ENCODE results near the gene BOLL.
"Not testable (repeated sequence)": the region's sequence is repeated elsewhere in the genome, so short reads cannot be mapped to it uniquely, and the experiment has no call there.

BOLL gene

DNA sequence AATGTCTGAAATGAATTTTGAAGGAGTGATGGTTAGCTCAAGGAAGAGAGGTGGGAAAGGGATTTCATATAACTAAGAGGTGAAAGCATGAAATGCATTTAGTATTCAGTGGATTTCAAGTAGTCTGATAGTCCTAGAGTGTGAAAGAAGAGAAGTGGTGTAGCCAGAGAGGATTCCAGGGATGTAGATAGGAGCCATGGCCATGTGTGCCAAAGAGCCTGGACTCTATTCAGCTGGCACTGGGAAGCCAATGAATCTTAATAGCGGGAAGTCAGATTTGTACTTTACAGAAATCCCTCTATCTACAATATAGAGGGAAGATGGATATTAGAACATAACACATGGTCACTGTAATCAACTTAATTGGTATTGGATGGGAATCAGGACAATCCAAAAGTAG, 8.3 kb upstream of the BOLL start:
- DNase-seq, result no peak

DNA sequence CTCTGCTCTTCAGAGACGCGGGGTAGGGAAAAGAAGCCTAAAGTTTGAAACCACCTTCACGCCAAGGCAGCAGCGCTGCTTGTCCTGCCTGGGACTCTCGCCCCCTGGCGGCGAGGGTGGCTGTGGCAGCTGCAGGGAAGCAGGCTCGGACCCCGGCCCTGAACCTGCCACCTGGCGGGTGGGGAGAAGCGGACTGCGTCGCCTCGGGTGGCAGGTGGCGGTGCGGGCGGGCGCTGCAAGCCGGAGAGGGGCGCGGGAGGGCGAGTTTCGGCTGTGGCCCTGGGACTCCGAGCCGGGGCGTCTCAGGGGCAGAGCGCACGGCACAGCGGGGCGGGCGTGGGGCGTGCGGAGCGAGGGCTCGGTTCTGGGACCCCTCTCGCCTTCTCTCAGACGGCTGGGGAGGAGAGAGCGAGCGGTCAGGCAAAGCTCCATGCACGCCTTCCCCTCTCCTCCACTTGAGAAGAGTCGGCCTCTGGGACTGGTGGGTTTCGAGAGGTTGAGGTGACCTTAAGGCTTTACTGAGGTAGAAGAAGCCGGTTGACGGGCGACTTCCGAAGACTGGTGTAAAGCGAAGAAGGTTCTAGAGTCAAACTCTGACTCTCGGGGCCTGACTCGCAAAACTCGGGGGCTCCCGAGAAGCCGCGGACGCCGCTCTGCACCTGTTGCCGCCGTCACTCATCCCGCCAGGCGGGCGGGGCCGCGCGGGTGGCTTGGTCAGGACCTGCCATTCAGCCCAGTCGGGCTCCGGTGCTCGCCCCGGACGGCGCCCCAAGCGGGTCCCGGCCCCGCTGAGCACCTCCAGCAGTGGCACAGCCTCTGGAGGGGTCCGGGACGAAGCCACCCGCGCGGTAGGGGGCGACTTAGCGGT, 1.1 kb upstream of the BOLL start:
- DNase-seq, result peak; percentile 22 to 34 (median 29)

DNA sequence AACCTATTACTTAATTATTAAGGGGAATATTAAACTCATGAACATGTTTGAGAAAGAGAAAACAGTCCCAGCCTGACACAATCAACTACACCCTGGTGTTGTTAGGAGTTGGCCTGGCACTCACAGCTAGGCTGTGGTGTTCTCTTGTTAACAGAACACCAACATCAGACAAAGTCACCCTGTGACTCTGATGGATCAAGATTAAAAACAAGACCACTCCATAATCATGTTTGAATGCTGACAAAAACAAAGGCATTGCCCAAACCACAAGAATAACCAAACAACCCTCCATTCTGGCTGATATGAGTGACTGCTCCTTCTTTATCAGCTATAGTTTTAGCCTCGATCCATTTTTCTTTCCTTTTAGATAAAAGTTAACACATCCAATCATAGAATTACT, 3.0 kb downstream of the BOLL start:
- no peak for DNase-seq

DNA sequence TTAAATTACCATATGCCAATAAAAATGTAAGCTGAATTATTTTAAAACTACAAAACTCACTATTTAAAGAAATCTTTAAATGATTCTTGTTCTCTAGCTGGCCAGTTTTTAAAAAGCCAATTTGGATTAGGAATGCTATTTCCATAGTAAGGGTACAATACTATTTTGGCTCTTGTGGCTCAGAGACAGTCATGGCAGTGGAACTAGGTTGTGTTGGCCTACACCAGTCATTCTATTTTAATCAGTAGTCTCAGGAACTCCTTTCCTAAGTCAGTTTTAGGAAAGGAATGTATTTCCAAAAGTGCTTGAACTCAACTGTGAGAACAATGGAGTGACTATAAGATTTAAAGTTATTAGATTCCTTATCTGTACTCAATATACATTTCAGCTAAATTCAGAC, 5.9 kb downstream of the BOLL start:
- DNase-seq, result no peak

DNA sequence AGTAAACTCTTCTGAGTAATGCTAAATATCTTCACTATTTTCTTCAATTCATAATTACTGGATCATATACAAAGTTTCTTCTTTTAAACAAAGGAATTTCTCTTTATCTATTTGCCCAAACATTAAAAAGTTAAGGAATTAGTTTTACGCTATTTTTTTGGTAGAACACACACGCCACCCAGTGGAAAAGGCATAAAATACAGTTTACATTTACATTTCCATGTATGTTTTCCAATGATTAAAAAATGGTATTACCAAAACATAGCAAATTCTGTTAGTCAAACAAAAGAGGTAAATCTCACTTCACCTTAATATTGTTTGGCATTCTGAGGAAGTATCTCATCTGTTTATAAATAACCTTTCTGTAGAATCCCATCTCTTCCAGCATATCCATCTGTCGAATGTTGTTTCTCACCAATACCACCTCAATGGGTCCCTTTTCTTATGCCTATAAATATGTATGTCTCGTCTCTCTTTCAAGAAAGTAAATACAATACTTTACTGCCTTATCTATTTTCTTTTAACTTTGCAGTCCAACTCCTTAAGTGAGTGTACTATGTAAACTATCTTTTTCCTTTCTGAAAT, 7.2 kb downstream of the BOLL start:
- DNase-seq, result peak in 1 of 4 experiments; percentile 12

DNA sequence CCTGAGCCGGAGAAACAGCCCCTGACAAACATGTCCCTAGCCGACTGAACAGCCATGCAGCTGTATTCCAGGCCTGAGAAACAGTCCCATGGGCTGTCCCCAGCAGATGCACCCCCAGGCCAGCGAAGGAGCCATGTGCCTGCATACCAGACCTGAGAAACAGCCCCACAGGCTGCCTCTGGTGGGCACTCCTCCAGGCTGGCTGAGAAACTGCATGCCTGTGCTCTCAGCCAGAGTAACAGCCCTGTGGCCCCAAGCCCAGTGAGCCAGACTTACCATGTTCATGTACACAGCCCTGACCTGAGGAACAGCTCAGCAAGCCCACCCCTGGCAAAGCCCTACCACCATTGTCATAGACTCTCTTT, 24.8 kb downstream of the BOLL start:
- no peak for DNase-seq

DNA sequence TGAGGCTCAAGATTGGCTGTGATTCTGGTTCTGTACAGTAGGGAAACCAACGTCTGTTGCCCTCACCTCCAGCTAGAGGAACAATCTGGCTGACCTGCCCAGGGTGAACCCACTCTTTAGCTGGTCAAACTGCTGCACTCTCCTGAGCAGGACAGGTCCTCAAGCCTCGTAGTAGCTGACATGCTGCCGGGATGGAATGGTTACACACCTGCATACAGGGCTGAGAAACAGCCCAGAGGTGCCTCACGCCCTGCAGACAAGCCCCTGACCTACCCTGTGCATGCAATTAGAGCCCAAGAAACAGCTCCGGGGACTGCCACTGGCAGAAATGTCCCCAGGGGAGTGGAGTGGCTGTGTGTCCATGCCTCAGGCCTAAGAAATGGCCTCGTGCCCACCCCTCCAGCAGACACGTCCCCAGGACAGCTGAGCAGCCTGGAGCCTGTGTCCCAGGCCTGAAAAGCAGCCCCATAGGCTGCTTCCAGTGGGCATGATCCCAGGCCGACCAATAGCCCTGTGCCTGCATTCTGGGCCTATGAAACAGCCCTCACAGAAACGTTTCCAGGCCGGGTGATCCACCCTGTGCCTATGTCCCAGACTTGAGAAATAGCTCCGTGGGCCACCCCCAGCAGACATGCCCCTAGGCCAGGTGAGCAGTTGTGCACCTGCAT, 25.4 kb downstream of the BOLL start:
- DNase-seq, result no peak

DNA sequence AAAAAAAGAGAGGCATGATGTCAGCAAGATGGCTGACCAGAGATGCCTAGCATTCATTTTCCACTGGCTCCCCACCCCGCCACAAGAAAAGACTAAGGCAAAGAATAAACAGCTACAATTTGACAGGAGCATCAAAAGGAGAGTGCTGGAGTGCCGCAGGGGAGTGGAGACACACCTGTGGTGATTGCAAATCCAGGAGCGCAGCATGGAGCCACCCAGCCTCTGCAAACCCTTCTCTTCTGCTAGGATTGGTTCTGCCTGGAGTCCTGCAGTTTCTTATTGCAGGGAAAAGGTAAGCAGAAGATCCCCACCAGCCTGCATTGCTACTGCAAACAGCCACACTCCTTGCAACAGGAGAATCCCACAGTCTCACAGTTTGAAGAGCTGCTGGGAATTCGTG, 26.1 kb downstream of the BOLL start:
- no peak for DNase-seq

DNA sequence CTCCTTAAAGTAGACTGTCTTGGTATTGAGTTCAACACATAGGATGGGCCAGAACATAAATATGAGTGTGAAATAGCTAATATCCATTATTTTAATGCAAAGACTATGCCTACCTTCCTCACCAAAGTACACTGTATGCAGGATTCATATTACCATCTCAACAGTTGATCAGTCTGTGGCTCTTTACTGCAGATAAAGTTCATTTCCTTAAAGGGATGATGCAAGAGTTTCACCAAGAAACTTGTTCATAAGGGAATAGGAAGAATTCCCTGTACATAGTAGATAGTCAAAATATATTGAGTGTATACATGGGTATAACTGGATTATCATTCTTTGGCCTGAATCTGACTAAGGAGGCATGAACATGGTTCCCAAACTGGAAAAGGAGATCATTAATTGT, 44.9 kb downstream of the BOLL start:
- DNase-seq, result no peak

DNA sequence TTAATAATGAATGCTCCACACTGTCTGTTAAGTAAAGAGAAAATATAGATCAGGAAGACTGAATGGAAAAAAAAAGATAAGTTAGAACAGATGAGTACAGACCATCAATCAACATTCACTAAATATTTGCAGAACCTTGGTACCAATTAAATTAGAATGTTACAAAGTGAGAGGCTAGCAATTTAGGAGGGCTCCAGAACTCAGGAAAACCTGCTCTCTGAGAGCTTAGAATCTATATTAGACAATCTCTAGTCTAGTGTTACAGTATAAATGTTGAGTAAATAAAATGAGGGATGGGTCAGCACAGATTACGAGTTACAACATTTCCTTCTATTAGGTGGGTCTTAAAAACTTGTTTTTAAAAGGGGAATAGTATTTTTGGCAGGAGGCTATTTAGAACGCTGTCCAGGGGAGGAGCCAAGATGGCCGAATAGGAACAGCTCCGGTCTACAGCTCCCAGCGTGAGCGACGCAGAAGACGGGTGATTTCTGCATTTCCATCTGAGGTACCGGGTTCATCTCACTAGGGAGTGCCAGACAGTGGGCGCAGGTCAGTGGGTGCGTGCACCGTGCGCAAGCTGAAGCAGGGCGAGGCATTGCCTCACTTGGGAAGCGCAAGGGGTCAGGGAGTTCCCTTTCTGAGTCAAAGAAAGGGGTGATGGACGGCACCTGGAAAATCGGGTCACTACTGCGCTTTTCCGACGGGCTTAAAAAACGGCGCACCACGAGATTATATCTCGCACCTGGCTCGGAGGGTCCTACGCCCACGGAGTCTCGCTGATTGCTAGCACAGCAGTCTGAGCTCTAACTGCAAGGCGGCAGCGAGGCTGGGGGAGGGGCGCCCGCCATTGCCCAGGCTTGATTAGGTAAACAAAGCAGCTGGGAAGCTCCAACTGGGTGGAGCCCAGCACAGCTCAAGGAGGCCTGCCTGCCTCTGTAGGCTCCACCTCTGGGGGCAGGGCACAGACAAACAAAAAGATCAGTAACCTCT, 56.3 kb downstream of the BOLL start:
- not testable (repeated sequence) for DNase-seq

DNA sequence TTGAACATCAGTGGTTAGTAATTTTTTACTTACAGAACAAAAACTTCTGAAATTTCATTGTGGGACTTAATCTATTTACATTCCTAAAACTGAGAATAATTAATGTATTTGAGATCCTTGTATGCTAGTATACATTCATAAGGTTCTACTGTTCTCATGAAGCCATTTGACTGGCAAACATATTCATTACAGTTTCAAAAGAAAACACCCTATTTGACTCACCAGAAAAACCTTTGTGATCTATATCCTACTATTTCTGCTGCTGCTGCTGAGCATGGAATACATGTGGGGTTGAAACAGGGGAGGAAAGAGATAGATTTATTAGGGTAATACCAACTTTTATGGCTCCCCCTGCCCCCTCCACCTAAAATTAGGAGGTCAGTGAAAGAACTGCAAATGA, 58.1 kb downstream of the BOLL start:
- no peak for DNase-seq

DNA sequence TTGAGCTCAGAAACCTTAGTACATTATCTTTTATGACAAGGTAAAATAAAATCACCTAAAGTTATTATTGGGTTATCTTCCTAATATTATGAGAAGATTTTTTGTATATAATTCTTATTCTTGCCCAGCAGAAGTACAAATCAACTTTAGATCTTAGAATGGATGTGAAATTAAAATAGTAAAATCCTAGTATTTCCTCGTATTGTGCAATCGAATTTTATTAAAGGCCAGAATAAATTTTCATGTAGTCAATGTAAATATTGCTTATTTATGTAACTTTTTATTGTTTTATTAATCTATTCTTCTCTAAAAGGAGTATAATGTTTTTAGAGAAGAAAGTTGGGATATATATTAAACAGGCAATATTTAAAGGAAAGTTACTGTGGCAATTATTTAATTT, 67.3 kb downstream of the BOLL start:
- no peak for DNase-seq

DNA sequence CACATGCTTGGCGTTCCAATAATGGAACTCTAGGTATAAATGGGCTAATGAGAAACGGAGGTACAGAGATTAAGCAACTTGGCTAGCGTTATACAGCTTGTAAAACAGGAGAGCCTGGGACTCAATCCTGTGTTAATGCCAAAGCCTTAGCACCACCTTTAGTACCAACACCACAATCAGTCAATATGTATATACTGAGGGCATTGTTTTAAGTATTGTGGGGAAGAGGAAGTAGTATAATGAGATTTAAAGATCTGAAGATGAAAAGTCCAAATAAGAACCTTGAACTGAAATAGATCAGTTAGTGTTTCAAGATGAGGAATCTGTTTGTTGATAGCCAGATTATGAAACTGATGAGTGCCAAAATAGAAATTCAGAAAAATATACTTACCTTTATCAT, 71.8 kb downstream of the BOLL start:
- no peak for DNase-seq

DNA sequence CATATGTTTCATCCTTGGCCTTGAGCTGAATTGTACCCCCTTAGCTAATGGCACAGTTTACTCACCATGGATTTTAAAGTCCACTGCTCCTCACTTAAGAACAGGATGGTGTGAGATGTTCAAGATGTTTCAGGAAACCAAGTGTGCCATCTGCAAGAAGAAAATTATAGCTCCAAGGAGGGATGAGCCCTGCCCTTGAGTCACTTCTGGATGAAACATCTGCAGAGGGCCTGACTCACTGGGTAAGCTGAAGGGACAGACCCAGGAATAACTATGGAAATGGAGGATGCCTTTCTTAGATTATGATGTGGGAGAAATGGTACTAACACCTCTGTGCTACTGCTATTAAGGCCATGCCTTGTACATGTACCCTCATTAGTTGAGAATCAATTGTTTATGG, 73.5 kb downstream of the BOLL start:
- DNase-seq, result no peak

DNA sequence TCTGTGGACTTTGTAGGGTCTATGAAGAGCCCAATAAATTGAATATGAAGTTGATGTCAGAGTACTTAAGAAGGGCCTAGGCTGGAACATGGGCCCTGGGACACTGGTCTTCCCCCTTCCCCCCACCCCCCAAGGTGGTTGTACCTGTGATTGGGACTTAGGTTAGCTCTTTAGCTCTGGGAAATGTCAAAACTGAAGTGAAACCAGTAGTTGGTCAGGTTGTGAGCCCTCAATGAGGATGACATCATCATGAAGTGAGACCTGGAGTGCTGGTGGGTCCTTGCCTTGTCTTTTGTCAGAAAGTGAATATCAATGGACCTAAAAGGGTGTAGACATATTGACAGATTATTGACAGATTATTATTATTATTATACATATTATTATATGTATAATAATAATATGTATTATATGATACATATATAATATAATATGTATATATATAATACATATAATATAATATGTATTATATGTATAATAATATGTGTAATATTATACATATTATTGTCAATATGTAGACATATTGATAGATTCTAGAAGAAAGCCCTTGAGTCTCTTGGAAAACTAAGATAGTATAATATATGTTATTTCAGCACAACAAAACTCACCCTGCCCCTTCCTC, 74.6 kb downstream of the BOLL start:
- no peak for DNase-seq

DNA sequence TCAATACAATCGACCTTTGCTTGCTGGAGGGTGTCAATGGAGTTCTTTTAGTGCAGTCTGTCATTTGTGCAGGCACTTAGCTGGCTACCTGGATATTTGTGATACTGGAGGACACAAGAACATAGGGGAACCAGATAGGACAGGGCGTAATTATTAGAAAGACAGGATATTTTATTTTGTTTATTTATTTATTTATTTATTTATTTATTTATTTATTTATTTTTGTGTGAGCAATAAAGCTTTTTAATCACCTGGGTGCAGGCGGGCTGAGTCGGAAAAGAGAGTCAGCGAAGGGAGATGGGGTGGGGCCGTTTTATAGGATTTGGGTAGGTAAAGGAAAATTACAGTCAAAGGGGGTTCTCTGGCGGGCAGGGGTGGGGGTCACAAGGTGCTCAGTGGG, 76.0 kb downstream of the BOLL start:
- not testable (repeated sequence) for DNase-seq

DNA sequence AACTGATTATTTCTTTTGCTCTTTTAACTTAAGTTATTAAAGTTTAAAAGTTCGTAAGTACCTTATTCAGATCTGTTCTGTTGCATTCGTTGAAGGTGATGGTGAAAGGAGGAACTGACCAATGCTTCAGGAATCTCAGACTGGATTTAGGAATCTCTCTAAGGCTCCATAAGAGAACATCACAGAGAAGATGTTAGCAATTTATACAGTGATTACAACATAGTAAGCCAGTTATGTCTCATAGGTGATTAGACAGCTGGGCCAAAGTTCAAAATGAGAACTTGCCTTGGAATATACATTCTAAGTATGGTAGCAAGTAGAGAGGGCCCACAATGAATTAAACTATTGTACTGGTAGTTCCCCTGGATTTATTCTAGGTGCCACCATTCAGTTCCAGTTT, 76.8 kb downstream of the BOLL start:
- DNase-seq, result no peak

DNA sequence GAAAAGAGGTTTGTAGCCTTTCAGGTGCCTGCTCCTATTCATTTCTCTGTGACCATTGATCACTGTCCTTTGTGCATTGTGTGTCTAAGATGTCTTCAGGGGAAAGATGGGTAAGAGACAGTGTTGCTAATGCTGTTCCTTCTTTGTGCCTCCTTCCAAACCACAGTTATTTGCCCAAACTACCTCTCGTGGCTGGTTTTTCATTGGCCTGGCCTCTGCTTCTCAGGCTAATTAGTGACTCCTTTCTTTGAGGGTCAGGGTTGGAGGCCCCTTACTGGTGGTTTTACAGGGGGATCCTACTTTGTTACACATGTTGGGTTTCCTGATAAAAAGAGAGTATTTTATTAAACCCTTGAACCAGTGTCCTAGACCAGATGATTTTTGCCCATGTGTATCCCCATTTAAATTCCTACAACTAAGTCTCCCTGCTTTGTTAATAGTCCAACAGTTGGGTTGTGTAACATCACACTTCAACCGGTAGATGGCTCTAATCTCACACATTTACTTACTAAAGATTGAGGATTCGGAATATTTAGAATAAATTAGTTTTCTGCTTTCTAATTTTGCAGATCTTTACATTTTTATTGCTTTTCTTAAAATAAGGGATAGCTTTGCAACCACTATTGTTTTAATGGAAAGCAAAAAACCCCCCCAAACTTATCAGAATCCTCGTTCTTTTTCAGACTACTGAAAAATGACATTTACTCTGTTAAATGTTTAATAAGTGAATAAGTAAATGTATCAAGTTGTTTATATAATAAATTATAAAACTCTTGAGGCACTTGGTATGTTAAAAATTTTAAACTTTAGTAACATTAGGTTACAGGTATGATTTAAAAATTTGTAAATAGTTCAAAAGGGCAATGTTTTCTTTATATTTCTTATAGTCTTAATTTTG, 77.6 kb downstream of the BOLL start:
- DNase-seq, result no peak

DNA sequence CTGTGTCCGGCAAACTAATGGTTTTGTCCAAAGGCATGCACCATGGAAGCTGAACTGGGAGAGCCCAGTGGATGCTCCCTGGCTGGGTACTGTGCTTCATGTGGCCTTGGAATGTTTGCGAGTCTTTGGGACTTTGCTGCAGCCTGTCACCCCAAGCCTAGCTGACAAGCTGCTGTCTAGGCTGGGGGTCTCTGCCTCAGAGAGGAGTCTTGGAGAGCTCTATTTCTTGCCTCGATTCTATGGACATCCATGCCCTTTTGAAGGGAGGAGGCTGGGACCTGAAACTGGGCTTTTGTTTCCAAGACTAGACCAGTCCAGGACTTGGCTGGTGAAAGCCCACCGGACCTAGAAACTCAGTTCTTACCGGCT, 78.3 kb downstream of the BOLL start:
- DNase-seq, result no peak

DNA sequence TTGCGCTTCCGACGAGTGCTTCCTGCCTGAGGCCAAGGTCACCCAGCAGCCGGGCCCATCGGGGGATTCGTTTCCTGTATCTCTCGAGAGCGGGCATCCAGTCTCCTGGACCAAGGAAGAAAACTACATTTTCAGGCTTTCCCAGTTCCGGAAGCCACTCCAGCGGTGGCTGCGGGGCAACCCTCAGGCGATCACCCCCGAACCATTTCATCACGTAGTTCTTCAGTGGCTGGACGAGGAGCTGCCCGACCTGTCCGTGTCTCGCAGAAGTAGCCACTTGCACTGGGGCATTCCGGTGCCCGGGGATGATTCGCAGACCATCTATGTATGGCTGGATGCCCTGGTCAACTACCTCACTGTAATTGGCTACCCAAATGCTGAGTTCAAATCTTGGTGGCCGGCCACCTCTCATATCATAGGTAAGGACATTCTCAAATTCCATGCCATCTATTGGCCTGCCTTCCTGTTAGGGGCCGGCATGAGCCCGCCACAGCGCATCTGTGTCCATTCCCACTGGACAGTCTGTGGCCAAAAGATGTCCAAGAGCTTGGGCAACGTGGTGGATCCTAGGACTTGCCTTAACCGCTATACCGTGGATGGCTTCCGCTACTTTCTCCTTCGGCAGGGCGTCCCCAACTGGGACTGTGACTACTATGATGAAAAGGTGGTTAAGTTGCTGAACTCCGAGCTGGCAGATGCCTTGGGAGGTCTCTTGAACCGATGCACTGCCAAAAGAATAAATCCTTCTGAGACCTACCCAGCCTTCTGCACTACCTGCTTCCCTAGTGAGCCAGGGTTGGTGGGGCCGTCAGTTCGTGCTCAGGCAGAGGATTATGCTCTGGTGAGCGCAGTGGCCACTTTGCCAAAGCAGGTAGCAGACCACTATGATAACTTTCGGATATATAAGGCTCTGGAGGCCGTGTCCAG, 78.9 kb downstream of the BOLL start:
- peak in 1 of 4 experiments; percentile 14 for DNase-seq

Data from activated CD4-positive, CD25-positive, alpha-beta regulatory T cell (primary cell).